HCT116 (cell line): ENCODE results near the gene LASP1NB.

Source experiments
- ATAC-seq: fragments of 200-7000 bp; cut with Tn5 transposase; 2 replicates; pipeline ENCODE4 v1.9.1; 2020; ENCODE audit warnings: mild to moderate bottlenecking, moderate library complexity
- BruUV-seq: library from RNA; stranded (reverse); fragments of 400-500 nt; replicated peaks from 2 replicates; lab custom pipeline; 2021; lab: Mats Ljungman, UMichigan
- CTCF ChIA-PET: fragments of 300-600 bp; sonication (Branson Sonifier 250); formaldehyde crosslinking; loops from one replicate; lab custom pipeline; 2021; ENCODE audit warnings: antibody characterized with exemption; lab: Charles Lee
- POLR2A ChIA-PET: fragments of 300-600, 350-600 bp; sonication (Branson Sonifier 250); formaldehyde crosslinking; loops from one replicate; lab custom pipeline; 2021; ENCODE audit warnings: antibody characterized with exemption; lab: Charles Lee
- RAD21 ChIA-PET, 2 experiments: fragments of 300-600 bp; sonication (Branson Sonifier 250); formaldehyde crosslinking; loops; one replicate each; lab custom pipeline; 2023; ENCODE audit warnings: low total read pairs in 2 of 2; ENCODE audit not compliant: uncharacterized antibody in 2 of 2, unreplicated experiment in 2 of 2, low non-redundant PET in 1 of 2; lab: Charles Lee
- DNase-seq: peaks from one replicate; pipeline ENCODE4 v3.0.0-alpha.2; 2010; ENCODE audit warnings: low read depth, low spot score
- H2AFZ ChIP-seq: fragments of 200-600 bp; shearing (Covaris generic), sonication (generic); 2 replicates; pipeline ENCODE4 v1.6.1; 2017; ENCODE audit warnings: low read depth, mixed run types, mixed read lengths, antibody characterized with exemption, low read length; ENCODE audit not compliant: poor library complexity, severe bottlenecking
- H3K27ac ChIP-seq: 2 replicates; pipeline ENCODE4 v1.5.1; 2012; ENCODE audit warnings: low read depth, low read length
- H3K27me3 ChIP-seq: fragments of 200-600 bp; sonication (generic); 2 replicates; pipeline ENCODE4 v1.6.1; 2016; ENCODE audit warnings: mixed run types, low read length, mixed read lengths; ENCODE audit not compliant: insufficient read depth
- H3K36me3 ChIP-seq, 2 experiments: fragments of 200-500 bp in 1 of 2; fragments of 200-600 bp in 1 of 2; sonication (Bioruptor generic) in 1 of 2; sonication (generic) in 1 of 2; 2 replicates each; pipeline versions ENCODE4 v1.5.1 to v1.6.1; 2014 to 2016; ENCODE audit warnings: low read length in 2 of 2, inconsistent platforms in 1 of 2, mixed read lengths in 1 of 2, mixed run types in 1 of 2; ENCODE audit not compliant: insufficient read depth in 2 of 2, control insufficient read depth in 1 of 2
- H3K4me1 ChIP-seq, 2 experiments: fragments of 200-600 bp in 1 of 2; sonication (generic) in 1 of 2; 2 replicates each; pipeline versions ENCODE4 v1.5.1 to v1.6.1; 2012 to 2017; ENCODE audit warnings: low read length in 2 of 2, inconsistent platforms in 1 of 2, mild to moderate bottlenecking in 1 of 2, mixed read lengths in 1 of 2, mixed run types in 1 of 2, moderate library complexity in 1 of 2; ENCODE audit not compliant: insufficient read depth in 2 of 2, control insufficient read depth in 1 of 2
- H3K4me2 ChIP-seq: fragments of 200-600 bp; sonication (generic); 2 replicates; pipeline ENCODE4 v1.6.1; 2017; ENCODE audit warnings: mixed run types, low read length, mixed read lengths
- H3K4me3 ChIP-seq, 2 experiments: fragments of 200-600 bp in 1 of 2; sonication (generic) in 1 of 2; replicated peaks in 1 of 2; 2 replicates each; pipeline ENCODE4 v1.5.1; 2011 to 2016; ENCODE audit warnings: low read length in 2 of 2, control low read depth in 1 of 2, low read depth in 1 of 2, mild to moderate bottlenecking in 1 of 2, mixed read lengths in 1 of 2, mixed run types in 1 of 2
- H3K79me2 ChIP-seq: fragments of 200-600 bp; sonication (generic); 2 replicates; pipeline ENCODE4 v1.6.1; 2017; ENCODE audit warnings: mild to moderate bottlenecking, mixed run types, low read length, moderate library complexity, mixed read lengths; ENCODE audit not compliant: insufficient read depth
- H3K9ac ChIP-seq: fragments of 200-600 bp; sonication (generic); 2 replicates; pipeline ENCODE4 v1.6.1; 2016; ENCODE audit warnings: low read length, mixed read lengths
- H3K9me2 ChIP-seq: fragments of 200-600 bp; sonication (generic), shearing (Covaris generic); 2 replicates; pipeline ENCODE4 v1.6.1; 2017; ENCODE audit warnings: mixed run types, mild to moderate bottlenecking, moderate library complexity; ENCODE audit not compliant: insufficient read depth
- H3K9me3 ChIP-seq, 2 experiments: fragments of 200-500 bp in 1 of 2; fragments of 200-600 bp in 1 of 2; sonication (Bioruptor generic) in 1 of 2; sonication (generic) in 1 of 2; 2 replicates each; pipeline ENCODE4 v1.6.1; 2014 to 2017; ENCODE audit warnings: low read length in 2 of 2, mixed read lengths in 2 of 2, inconsistent platforms in 1 of 2, low read depth in 1 of 2, mild to moderate bottlenecking in 1 of 2, mixed run types in 1 of 2, moderate library complexity in 1 of 2; ENCODE audit not compliant: control insufficient read depth in 1 of 2, insufficient read depth in 1 of 2
- H4K20me1 ChIP-seq: fragments of 200-600 bp; sonication (generic), shearing (Covaris generic); 2 replicates; pipeline ENCODE4 v1.6.1; 2017; ENCODE audit warnings: mixed run types, mild to moderate bottlenecking, moderate library complexity; ENCODE audit not compliant: insufficient read depth
- ATF3 ChIP-seq: IDR thresholded peaks from 2 replicates; pipeline ENCODE4 v1.6.1; 2012
- CBX3 ChIP-seq: IDR thresholded peaks from 2 replicates; pipeline ENCODE4 v1.6.1; 2012; ENCODE audit warnings: low read depth
- CTCF ChIP-seq, 3 experiments: fragments of 200-600 bp in 1 of 3; sonication (generic) in 1 of 3; IDR thresholded peaks in 2 of 3; conservative IDR thresholded peaks in 1 of 3; 2 replicates each; pipeline ENCODE4 v1.5.1; 2012 to 2017; ENCODE audit warnings: low read depth in 2 of 3, low read length in 2 of 3, antibody characterized with exemption in 1 of 3, borderline replicate concordance in 1 of 3, control low read depth in 1 of 3, mild to moderate bottlenecking in 1 of 3, mixed read lengths in 1 of 3, mixed run types in 1 of 3, moderate library complexity in 1 of 3; ENCODE audit not compliant: insufficient read depth in 1 of 3
- ELF1 ChIP-seq: IDR thresholded peaks from 2 replicates; pipeline ENCODE4 v1.6.1; 2012; ENCODE audit warnings: low read depth, borderline replicate concordance
- EZH2phosphoT487 ChIP-seq: fragments of 200-600 bp; IDR thresholded peaks from 2 replicates; pipeline ENCODE4 v1.6.1; 2018; ENCODE audit warnings: antibody characterized with exemption, borderline replicate concordance
- FOSL1 ChIP-seq: IDR thresholded peaks from 2 replicates; pipeline ENCODE4 v1.6.1; 2012; ENCODE audit warnings: low read depth
- MAX ChIP-seq: IDR thresholded peaks from 2 replicates; pipeline ENCODE4 v1.6.1; 2012
- POLR2AphosphoS5 ChIP-seq: IDR thresholded peaks from 2 replicates; pipeline ENCODE4 v1.6.1; 2011; ENCODE audit warnings: mild to moderate bottlenecking, low read depth, low read length, moderate library complexity
- RAD21 ChIP-seq: IDR thresholded peaks from 2 replicates; pipeline ENCODE4 v1.6.1; 2012; ENCODE audit warnings: low read depth, mild to moderate bottlenecking
- SIN3A ChIP-seq: IDR thresholded peaks from 2 replicates; pipeline ENCODE4 v1.6.1; 2012; ENCODE audit warnings: low read depth
- SRF ChIP-seq: IDR thresholded peaks from 2 replicates; pipeline ENCODE4 v1.6.1; 2012; ENCODE audit warnings: low read depth
- ZBTB33 ChIP-seq: IDR thresholded peaks from 2 replicates; pipeline ENCODE4 v1.6.1; 2011; ENCODE audit warnings: mild to moderate bottlenecking, low read length, moderate library complexity; ENCODE audit not compliant: insufficient replicate concordance; ENCODE audit errors: extremely low read depth
- ZFX ChIP-seq: fragments of 450-650 bp; IDR thresholded peaks from 2 replicates; pipeline ENCODE4 v1.6.1; 2017
- ZNF274 ChIP-seq: fragments of 200-500 bp; sonication (Bioruptor generic); IDR thresholded peaks from 2 replicates; pipeline ENCODE4 v1.6.1; 2014; ENCODE audit warnings: mild to moderate bottlenecking, low read depth, low read length, inconsistent platforms
- intact Hi-C: fragments of 100-400 bp; cut with micrococcal nuclease; formaldehyde crosslinking; loops from 2 replicates; pipeline ENCODE4 v1.10.0; 2022

Gene LASP1NB

GRCh38 chr17:38915639-38915995, 9.8 kb upstream of the LASP1NB start:
- peaks cover 8% of the 10 kb centered on the region; the same call in 1 of the 2 replicates for H3K79me2 ChIP-seq
- no peaks in the 10 kb centered on the region for H3K9me2 ChIP-seq
- ChIA-PET RAD21 (no interaction called here), CTCF (no interaction called here), POLR2A (no interaction called here)
- no peaks in the 10 kb centered on the region for H3K4me1 ChIP-seq
- BruUV-seq = no TSS peak
- H4K20me1 ChIP-seq = no peaks in the 10 kb centered on the region
- H3K4me3 ChIP-seq = no peak overlapping the region
- no peak overlapping the region for H3K9ac ChIP-seq
- DNase-seq = no peak
- intact Hi-C loops = no loop called here
- H3K4me2 ChIP-seq = no peak overlapping the region
- H3K27me3 ChIP-seq = no peaks in the 10 kb centered on the region
- H2AFZ ChIP-seq = no peak overlapping the region
- ATAC-seq = no peak
- H3K9me3 ChIP-seq = no peaks in the 10 kb centered on the region
- TF ChIP-seq ATF3 (no peak), ZNF274 (no peak), SIN3A (no peak), ZFX (no peak), MAX (no peak), POLR2AphosphoS5 (no peak), ZBTB33 (no peak), ELF1 (no peak), CBX3 (no peak), FOSL1 (no peak), RAD21 (no peak), SRF (no peak), CTCF (IDR thresholded peaks at IDR 0.05 in 2 of 3, conservative IDR thresholded peaks at IDR 0.05 in 1 of 3; ENCODE audit: borderline replicate concordance in 1 of 3, insufficient read depth in 1 of 3, low read depth in 2 of 3, low read length in 2 of 3) (no peak), EZH2phosphoT487 (no peak)
- peaks cover 8 to 39% of the 10 kb centered on the region in 2 experiments; a peak in 3 of 4 replicates for H3K36me3 ChIP-seq
- H3K27ac ChIP-seq = no peak overlapping the region
